HPDE6-E6E7 (cell line): ENCODE data around the gene LYSMD4.
"Not testable (repeated sequence)": the region's sequence is repeated elsewhere in the genome, so short reads cannot be mapped to it uniquely, and the experiment has no call there.

ENCODE experiments used
- DNase-seq: peaks from one replicate; pipeline ENCODE4 v3.0.0; 2011; ENCODE audit warnings: missing footprints; ENCODE audit errors: extremely low spot score

LYSMD4 gene

DNA sequence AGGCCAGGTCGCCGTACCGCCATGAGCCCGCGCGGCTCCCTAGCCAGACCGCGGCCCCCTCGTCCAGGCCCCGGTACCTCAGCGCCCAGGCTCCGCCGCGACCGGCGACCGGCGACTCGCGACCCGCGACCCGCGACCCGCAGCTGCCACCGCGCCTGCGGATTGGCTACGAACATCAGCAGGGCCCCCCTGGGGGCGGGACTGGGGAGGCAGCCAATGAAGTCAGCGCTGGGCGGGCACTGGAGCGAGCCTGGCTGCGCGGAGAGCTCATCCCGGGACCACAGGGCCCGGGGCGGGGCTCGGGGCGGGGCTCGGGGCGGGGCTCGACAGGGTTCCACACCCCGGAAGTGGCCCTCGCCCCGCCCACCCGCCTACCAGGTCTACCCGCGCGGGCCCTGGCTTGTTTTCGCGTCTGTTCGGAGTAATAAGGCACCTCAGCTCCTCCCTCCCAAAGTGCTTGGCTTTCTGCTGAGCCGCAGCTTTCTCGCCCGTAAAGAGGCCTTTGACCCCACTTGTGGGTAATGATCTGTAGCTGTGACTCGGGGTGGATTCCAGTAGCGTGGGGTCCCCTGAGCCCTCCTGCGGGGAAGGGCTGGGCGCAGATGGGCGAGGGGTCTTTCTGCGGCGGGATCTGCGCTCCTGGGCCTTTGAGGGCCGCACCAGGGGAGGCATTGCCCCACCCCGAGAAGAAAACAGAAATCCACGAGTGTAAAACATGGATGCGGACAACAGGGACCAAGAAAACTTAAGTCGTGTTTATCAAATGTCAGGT is at the start of gene LYSMD4:
Gene LYSMD4 (minus strand): TSS at position 170 of the 772 bp plus-strand sequence. CDS start 1,438 bp downstream, outside the sequence.
- DNase-seq, result peak; percentile 98

DNA sequence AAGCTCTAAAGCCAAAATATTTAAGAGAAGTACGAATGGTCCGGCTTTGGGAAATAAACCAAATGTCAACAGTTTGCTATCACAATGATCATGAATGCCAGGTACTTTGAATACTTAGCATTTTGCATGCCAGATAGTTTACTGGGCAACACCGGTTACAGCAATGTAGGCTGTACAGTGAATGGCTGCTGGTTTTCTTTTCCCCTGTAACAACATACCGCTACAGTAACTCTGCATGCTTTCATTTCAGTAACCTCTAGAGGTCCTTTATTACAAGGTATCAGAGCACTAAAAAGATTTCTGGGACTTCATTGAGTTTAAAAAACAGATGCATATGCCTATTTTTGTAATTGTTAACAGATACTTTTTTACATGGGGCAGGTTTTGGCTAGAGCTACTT is 48.8 kb upstream of the LYSMD4 start:
- not testable (repeated sequence) for DNase-seq

DNA sequence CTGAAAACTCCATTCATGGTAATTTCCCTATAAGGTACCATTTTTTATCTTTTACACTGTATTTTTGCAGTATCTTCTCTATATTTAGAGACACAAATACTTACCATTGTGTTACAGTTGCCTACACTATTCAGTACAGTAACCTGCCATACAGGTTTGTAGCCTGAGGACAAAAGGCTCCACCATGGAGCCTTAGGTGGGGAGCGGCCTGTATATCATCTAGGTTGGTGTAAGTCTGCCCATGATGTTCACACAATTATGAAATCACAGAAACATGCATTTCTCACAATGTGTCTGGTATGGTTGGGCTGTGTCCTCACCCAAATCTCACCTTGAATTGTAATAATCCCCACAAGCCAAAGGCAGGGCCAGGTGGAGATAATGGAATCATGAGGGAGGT is 43.9 kb upstream of the LYSMD4 start:
- DNase-seq, result no peak

DNA sequence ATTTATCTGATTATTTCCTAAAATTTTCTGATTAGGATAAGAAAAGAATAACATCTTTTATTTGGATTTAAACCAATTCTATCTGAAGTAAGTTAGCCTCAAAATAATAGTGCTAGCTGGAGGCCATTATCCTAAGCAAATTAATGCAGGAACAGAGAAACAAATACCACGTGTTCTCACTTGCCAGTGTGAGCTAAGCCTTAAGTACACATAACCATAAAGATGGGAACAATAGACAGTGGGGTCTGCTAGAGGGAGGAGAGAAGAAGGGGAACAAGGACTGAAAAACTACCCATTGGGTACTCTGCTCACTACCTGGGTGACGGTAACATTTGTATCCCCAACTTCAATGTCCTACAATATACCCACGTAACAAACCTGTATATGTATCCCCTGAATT is 31.3 kb upstream of the LYSMD4 start:
- no peak for DNase-seq

DNA sequence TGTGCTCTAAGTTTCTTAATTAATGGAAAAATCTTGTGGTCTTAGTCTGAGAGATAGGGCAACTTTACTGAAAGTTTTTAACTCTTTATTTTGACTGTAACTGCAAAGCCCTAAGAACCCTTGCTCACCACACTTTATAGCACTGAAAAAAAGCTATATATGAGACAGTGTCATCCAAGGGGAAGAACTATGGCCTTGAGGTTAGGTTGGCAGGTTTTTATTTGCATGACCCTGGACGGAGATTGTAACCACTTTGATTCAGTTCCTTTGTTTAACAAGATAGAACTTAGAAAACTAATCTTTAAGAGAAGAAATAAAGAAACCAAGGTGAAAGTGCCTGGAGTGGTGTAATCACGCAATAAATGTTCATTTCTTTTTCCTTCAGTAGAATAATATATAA is 30.6 kb upstream of the LYSMD4 start:
- DNase-seq, result no peak

DNA sequence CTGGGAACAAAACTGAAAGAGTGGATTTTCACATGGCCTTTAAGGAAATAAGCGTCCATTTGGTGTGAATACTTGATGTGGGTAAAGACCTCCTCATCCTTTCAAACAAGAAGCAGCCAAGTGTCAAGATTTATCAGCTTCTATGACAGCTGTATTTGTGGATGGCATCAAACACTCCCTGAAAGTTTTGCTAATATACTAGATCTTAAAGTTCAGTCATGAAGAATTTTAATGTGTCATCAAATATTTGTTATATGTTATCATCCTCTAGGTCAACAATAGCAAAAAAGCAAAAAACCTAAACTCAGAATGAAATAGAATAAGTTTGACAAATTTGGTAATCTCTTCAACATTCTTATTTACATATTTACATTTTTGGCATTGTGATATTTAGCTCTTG is 29.1 kb upstream of the LYSMD4 start:
- DNase-seq, result no peak

DNA sequence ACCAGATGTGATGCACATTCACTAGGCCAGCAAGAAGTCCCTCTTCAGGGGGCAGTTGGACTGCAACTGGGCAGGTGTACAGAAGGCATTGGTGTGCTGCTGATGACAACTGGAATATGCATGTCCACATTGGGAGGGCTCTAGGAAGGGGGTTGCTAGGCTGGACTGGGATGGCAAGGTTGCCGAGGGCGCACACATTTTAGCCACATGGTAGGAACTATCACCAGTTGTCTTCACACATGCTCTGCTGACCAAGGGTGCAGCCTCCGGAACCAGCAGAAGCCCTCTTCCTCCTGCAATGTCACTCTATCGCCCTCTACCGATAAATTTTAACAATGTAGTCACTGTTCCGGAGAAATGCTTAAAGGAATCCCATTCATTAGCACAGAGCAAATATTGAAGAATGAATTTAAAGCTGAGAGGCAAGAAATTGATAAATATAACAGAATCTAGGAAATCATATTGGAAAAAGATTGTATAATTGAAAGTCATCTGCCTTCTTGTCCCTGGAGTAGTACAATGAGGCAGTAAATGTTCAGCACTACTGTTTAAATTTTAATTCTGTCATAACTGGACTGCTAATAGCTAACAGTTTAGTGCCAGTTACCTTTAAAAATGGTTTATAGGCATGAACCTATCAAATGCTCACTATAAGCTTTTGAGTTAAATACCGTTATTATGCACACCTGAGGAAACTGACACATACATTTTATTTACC is 22.6 kb upstream of the LYSMD4 start:
- peak; percentile 57 for DNase-seq

DNA sequence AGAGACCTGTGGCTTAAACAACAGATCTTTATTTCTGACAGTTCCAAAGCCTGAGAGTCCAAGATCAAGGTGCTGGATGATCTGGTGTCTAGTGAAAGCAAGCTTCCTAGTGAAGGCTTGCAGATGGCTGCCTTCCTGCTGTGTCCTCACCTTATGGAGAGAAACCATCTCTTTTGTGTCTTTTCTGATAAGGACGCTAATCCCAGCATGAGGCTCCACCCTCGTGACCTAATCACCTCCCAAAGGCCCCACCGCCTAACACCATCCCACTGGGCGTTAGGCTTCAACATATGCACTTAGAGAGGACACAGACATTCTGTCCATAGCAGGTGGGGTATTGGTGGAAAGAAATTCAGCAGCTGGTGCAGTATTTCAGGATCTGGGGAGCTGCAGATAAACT is 19.8 kb upstream of the LYSMD4 start:
- DNase-seq, result no peak

DNA sequence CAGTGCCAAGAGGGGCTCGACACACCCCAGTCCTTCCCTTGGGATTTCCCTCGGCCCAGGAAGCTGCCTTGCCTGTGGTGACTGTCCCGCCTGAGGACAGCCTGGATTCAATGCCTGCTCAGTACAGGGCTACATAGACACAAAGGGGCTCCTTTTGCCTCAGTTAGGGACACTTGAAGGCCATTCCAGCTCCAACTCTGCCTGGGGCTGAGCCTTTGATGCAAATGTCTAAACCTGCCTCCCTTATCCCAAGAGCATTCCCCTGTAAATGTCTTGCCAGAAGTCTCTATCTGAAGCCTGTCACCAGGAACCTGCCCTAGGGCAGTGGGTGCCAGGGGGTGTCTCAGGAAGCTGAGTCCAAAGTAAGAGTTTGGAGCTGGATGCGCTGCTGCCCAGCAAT is 19.3 kb upstream of the LYSMD4 start:
- DNase-seq, result no peak

DNA sequence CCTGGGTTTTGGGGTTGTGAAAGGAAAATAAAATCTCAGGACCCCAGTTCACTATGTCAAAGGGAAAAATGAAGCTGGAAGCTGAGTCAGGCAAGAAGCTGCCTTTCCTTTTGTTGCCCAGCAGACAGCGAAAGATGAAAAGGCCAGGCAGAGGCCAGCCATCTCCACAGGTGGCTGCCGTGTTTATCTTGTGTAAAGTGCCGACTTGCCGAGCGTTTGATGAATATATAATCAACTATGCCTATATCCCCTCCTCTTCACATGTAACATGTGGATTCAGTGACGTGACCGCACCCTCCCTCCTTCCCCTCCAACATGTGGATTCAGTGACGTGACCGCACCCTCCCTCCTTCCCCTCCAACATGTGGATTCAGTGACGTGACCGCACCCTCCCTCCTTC is 17.1 kb upstream of the LYSMD4 start:
- not testable (repeated sequence) for DNase-seq

DNA sequence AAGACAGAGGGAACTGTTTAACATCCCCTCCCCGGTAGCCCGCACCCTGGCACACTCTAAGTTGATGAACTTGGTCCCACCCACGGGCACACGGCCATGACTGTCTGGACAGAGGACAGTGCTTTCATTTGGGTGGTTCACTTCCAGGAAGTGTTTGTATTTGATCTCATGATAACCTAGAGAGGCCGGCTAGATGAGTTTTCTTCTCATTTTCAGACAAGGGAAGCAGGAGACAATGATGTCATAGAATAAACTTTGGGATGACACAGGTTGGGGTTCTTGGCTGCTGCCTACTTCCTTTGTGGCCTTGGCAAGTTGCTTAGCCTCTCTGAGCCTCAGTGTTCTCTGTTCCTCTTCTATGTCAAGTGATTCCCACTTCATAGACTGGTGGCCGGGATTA is 16.1 kb upstream of the LYSMD4 start:
- DNase-seq, result no peak

DNA sequence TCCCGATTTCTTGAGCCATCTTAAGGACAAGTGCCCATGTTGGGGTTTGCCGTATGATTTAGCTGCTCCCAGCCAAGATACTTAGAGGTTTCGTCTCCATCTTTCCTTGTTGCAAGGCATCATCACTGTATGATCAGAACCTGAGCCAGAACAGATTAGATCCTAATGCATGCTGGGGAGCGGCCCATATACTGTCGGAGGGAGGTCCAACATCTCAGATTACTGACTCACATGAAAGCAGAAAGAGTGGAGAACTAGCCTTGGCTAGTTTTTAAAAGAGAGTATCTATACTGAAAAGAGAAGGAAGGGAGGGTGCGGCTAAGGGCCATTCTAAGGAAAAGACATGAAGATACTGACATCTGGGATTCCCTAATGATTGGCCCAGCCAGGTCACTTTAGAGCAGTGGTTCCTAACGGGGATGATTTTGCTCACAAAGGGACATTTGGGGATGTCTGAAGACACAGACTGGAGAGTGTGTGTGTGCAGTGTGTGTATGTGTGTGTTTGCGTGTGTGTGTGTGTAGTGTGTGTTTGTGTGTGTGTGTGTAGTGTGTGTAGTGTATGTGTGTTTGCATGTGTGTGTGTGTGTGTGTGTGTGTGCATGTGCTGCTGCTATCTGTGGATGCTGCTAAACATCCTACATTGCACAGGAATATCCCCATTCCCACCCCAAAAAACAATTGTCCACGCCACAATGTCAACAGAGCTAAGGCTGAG is 12.3 kb upstream of the LYSMD4 start:
- no peak for DNase-seq

DNA sequence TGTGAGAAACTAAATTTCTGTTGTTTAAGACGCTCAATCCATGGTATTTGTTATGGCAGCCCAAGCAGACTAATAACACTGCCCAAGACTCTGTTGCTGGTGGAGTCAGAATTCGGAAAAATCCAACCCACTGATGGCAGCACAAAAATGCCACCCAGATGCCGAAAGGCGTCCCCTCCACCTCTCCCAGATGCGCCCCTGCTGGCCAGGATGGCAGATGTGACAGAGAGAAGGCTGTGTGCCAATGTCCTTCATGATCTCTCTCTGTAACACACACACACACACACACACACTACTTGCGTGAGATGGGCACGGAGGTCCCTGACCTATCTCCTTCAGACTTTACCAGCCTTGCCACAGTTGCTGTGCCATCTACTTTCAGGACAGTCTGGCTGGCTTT is 10.9 kb upstream of the LYSMD4 start:
- no peak for DNase-seq

DNA sequence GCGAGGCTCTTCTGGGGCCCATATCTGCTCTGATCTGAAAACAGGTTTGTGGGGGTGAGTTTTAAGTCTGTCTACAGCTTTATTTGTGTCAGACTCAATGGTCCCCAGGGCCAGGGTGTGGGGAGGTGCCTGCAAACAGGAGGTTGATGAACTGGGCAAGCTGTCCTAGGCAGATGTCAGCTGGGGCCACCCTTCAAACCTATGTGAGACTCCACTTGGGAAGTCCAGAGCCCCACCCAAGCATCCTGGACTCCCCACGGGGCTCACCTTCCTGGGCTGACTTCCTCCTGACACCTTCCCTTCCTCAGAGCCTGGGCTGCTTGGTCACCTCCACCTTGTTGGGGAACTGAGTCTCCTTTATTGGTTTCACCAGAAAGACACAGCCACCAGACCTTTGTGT is 8.6 kb upstream of the LYSMD4 start:
- no peak for DNase-seq

DNA sequence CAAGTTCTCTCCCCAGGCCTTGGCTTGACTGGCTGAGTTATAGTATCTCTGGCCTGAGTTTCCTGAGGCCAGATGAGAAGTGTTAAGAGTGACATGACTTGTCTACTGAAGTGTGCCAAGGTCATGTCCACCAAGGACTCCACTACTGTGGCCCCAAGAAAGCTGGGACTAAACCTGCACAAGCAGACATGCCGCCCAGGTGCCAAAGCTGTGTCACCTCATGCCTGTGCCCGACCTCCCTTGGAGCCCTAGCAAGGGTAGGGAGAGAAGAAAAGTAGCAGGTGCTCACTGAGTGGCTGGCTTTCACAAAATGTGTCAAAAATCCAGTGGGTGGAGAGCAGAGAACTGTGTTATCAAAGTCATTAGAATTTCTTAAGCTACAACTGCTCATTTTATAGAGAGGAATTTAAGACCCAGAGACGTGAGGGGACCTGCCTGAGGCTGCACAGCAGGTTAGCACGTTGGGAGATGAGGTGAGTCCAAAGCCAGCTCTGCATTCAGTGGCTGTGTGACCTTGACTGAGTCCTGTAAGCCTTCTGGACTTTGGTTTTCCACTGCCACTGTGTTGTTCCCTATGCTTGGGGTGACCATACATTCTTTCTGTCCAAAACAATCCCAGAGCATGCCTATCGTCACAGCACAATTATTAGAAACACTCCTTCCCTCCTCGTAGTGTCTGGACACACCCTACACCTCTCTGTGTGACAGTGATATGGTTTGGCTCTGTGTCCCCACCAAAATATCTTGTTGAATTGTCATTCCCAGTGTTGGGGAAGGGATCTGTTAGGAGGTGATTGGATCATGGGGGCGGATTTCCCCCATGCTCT is 5.0 kb upstream of the LYSMD4 start:
- no peak for DNase-seq

DNA sequence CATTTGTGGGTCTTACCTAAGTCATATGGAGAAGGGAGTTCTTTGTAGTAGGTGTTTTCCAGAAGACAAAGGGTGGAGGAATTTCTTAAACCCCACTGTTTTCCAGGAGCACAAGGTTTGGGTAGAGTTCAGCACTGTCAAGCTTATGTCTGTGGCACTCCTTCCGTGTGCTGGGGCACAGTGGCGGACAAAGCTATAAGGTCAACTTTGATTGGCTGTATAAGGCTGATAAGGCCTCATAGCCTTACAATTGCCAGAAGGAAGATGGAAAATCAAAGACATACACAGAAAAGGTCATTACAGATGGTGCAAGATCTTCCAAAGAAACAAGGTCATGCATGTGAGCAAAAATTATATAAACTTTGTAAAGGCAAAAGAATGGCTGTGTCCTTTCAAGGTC is 3.5 kb upstream of the LYSMD4 start:
- no peak for DNase-seq

DNA sequence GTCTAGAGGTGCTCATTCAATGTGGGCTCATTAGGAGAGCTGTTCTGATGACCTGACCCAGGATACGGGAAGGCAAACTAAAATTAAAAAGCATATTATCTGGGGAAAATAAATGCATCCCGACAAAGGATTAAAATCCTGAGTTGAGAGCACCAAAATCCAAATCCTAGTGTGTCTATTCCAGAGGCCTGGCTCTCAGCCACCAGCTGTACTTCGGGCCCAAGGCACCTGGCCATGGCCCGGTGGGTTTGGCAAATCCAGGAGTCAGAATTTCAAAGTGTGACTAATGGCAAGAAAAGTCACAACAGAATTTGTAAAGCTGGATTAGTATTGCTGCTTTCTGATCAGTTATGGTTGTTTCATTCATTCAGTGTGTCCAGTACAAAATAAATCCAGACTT is 2.6 kb upstream of the LYSMD4 start:
- no peak for DNase-seq

DNA sequence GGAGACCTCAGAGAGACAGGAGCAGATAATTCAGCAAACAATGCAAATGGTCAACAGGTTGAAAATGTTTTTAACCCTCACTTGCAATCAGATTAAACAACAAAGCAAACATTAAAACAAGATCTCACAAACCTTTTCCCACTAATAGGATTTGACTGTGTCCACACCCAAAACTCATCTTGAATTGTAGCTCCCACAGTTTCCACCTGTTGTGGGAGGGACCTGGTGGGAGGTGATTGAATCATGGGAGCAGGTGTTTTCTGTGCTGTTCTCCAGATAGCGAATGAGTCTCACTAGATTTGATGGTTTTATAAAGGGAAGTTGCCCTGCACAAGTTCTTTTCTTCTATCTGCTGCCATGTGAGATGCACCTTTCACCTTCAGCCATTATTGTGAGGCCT is 1.3 kb upstream of the LYSMD4 start:
- no peak for DNase-seq

DNA sequence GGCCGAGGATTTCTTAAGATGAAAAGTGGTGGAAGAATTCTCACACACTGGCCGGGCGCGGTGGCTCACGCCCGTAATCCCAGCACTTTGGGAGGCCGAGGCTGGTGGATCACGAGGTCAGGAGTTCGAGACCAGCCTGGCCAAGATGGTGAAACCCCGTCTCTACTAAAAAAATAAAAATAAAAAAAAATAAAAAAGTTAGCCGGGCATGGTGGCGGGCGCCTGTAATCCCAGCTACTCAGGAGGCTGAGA is 729 bp upstream of the LYSMD4 start:
- not testable (repeated sequence) for DNase-seq

DNA sequence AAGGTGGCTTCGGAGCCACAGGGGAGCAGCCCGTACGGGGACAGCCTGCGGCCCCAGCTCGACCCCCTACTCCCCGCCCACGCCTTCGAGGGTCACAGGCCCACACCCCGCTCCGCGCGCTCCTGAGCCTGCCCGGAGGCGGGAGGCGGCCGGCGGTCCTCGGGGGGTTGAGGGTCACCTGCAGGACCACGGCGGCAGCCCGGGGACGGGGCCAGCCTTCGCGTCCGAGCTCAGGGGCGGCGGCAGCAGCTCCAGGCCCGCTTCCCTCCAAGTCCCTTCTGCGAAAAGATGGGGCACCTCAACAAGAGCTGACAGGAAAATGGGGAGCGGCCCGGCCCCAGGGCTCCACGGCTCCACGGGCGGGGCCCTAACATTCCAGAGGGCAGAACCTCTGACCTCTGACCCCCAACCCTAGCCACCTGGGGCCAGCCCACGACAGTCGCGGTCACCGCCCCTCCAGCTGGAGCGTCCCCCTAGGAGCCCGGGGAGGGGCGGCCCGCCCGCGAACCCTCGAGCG is 428 bp downstream of the LYSMD4 start:
- DNase-seq, result no peak

DNA sequence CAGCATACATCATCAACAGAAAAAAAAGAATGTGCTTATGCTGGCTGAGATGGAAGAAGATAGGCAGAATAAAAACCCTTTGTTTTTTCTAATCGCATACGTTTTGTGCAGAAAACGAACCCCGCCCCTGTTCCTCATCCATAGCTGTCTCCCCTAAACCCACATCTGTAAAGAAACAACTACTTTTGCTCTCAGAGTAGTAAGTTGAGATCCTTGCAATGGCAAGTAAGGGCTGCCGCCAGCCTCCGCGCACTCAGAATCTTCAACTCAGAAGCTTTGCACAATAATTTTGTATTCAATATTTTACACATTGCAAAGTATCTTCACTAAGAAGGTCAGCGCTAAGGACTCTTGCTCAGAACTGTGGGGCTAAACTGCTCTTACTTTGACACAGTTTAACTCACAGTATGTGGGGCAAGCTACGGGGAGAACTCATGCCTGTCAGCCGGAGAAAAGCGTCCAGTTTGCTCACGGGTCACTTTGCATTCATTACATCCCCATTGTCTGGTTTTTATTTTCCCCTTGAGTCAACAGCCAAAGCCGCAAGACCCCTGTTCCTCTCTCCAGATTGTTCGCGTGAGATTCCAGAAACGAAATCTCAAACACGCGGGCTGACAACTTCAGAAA is 1.0 kb downstream of the LYSMD4 start:
- DNase-seq, result no peak
